Measurements from ENCODE around the gene SPIRE1. TPM values are rescaled to one million over a fixed set of nuclear protein-coding genes. Genes with fewer than 3 reads are reported as not detected.
"Not testable (repeated sequence)": the region's sequence is repeated elsewhere in the genome, so short reads cannot be mapped to it uniquely, and the experiment has no call there.

SPIRE1 gene
- total RNA-seq, 1 donor from 2014 or later: 41.0 TPM

- DNase-seq (no peak), ATAC-seq (no peak)
- intact Hi-C loops (cut with micrococcal nuclease): no loop called here
Observed at GRCh38 chr18:12567849-12568248, 90.1 kb downstream of the SPIRE1 start.

- intact Hi-C loops (cut with micrococcal nuclease): no loop called here
- ATAC-seq: no peak
- no peak for DNase-seq
Observed at GRCh38 chr18:12564861-12565260, 93.0 kb downstream of the SPIRE1 start.

GRCh38 chr18:12564378-12564777, 93.5 kb downstream of the SPIRE1 start:
- no peak for DNase-seq
- intact Hi-C loops (cut with micrococcal nuclease): no loop called here
- ATAC-seq: no peak

- DNase-seq; ATAC-seq; intact Hi-C loops (cut with micrococcal nuclease): not testable (repeated sequence)
Observed at GRCh38 chr18:12560600-12560999, 97.3 kb downstream of the SPIRE1 start.

- intact Hi-C loops (cut with micrococcal nuclease): no loop called here
- no peak for ATAC-seq
- DNase-seq: no peak
Observed at GRCh38 chr18:12559319-12559718, 98.6 kb downstream of the SPIRE1 start.

GRCh38 chr18:12556946-12557806, 100.7 kb downstream of the SPIRE1 start:
- ATAC-seq (no peak), DNase-seq (no peak)
- intact Hi-C loops (cut with micrococcal nuclease): no loop called here

- DNase-seq (no peak), ATAC-seq (no peak)
- intact Hi-C loops (cut with micrococcal nuclease): loop anchor here (5.0 kb wide), 1 partner anchor 92 kb away; no protein-coding TSS in a partner anchor
Observed at GRCh38 chr18:12554796-12555388, 103.0 kb downstream of the SPIRE1 start.

- DNase-seq (no peak), ATAC-seq (no peak)
- intact Hi-C loops (cut with micrococcal nuclease): loop anchor here (5.0 kb wide), 1 partner anchor 94 kb away; no protein-coding TSS in a partner anchor
Observed at GRCh38 chr18:12552879-12553242, 105.0 kb downstream of the SPIRE1 start.

- peak; percentile 87 for DNase-seq
- ATAC-seq: peak; percentile 97
- intact Hi-C loops (cut with micrococcal nuclease): loop anchor here (5.0 kb wide), 1 partner anchor 95 kb away; no protein-coding TSS in a partner anchor
Observed at GRCh38 chr18:12551943-12552878, 105.7 kb downstream of the SPIRE1 start.

GRCh38 chr18:12551466-12551865, 106.4 kb downstream of the SPIRE1 start:
- peak; percentile 24 for ATAC-seq
- not testable (repeated sequence) for DNase-seq
- intact Hi-C loops (cut with micrococcal nuclease): loop anchor here (5.0 kb wide), 1 partner anchor 96 kb away; no protein-coding TSS in a partner anchor

- DNase-seq (no peak), ATAC-seq (no peak)
- intact Hi-C loops (cut with micrococcal nuclease): no loop called here
Observed at GRCh38 chr18:12543697-12544096, 114.2 kb downstream of the SPIRE1 start.

- intact Hi-C loops (cut with micrococcal nuclease): no loop called here
- ATAC-seq (no peak), DNase-seq (no peak)
Observed at GRCh38 chr18:12540751-12541150, 117.2 kb downstream of the SPIRE1 start.

- DNase-seq, ATAC-seq: not testable (repeated sequence)
- intact Hi-C loops (cut with micrococcal nuclease): loop anchor here (10.0 kb wide), 1 partner anchor 116 kb away; the partner anchor contains the start of gene SPIRE1
Observed at GRCh38 chr18:12539158-12539557, 118.7 kb downstream of the SPIRE1 start.

GRCh38 chr18:12534820-12535219, 123.1 kb downstream of the SPIRE1 start:
- DNase-seq (no peak), ATAC-seq (no peak)
- intact Hi-C loops (cut with micrococcal nuclease): loop anchor here (10.0 kb wide), 1 partner anchor 120 kb away; the partner anchor contains the start of gene SPIRE1

- DNase-seq: no peak
- intact Hi-C loops (cut with micrococcal nuclease): loop anchor here (10.0 kb wide), 1 partner anchor 122 kb away; the partner anchor contains the start of gene SPIRE1
- no peak for ATAC-seq
Observed at GRCh38 chr18:12532661-12533060, 125.2 kb downstream of the SPIRE1 start.

- intact Hi-C loops (cut with micrococcal nuclease): loop anchor here (10.0 kb wide), 1 partner anchor 123 kb away; the partner anchor contains the start of gene SPIRE1
- ATAC-seq (no peak), DNase-seq (no peak)
Observed at GRCh38 chr18:12531749-12532148, 126.2 kb downstream of the SPIRE1 start.

GRCh38 chr18:12520442-12520992, 137.4 kb downstream of the SPIRE1 start:
- DNase-seq (no peak), ATAC-seq (peak; percentile 35)
- intact Hi-C loops (cut with micrococcal nuclease): no loop called here

GRCh38 chr18:12518832-12519531, 138.9 kb downstream of the SPIRE1 start:
- DNase-seq: no peak
- intact Hi-C loops (cut with micrococcal nuclease): no loop called here
- no peak for ATAC-seq

Data from left ventricle myocardium superior (tissue), 1 donor.